PC-3 (cell line): ENCODE data around the gene MSH3.

ENCODE experiments used
- CTCF ChIP-seq: fragments of 300-600 bp; sonication (generic); conservative IDR thresholded peaks from 2 replicates; pipeline ENCODE4 v1.5.1; 2017; ENCODE audit warnings: antibody characterized with exemption, low read depth, mild to moderate bottlenecking, low read length
- EZH2 ChIP-seq: fragments of 300-600 bp; sonication (generic); IDR thresholded peaks from one replicate; pipeline ENCODE4 v1.6.1; 2017; ENCODE audit warnings: antibody characterized with exemption, mild to moderate bottlenecking, low read length; ENCODE audit not compliant: unreplicated experiment

GRCh38 chr5:80921026-80921425, 266.6 kb downstream of the MSH3 start:
- no peak for TF ChIP-seq CTCF
- no peak for TF ChIP-seq EZH2
